Activated CD8-positive, alpha-beta memory T cell treated with anti-CD3 and anti-CD28 coated beads for 1 hour (primary cell): ENCODE data around the gene NT5DC2.

ENCODE experiments used
- DNase-seq, 2 donors: peaks; one replicate each; pipeline ENCODE4 v3.0.0-alpha.2; 2020; ENCODE audit warnings: low read depth in 1 of 2; ENCODE audit errors: extremely low read depth in 1 of 2

Gene NT5DC2

DNA sequence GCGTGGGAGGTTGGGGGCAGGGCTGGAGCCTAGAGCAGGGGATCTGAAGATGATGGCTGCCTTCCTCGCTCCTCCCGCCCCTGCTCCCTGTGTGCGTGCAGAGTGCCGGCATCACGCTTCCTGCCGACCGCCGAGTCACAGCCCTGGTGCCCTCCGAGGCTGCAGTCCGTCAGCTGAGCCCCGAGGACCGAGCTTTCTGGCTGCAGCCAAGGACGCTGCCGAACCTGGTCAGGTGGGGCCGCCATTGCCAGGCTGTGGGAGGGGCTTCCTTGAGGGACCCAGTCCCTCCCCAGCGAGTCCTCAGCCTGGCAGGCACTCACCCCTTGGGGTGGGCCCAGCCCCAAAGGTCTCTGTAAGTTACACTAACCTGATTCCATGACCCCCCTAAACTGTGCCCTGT, 20.9 kb downstream of the NT5DC2 start:
- no peak for DNase-seq

DNA sequence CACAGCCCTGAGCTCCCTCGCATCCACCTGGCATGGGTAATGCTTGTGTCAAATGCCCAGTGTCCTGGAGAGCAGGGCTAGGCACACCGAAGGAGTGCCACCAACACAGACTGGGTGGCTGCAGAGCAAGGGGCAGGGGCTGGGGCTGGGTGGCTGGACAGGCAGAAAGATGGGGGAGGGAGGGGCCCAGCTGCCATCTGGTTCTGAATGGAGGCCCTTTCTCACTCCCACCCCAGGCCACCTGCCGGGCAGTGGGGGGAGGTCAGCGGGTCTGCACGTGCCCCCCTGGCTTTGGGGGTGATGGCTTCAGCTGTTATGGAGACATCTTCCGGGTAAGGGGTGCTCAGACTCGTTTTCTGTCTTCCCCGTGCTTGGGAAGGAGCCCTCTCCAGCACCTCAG, 21.6 kb downstream of the NT5DC2 start:
- DNase-seq, result no peak

DNA sequence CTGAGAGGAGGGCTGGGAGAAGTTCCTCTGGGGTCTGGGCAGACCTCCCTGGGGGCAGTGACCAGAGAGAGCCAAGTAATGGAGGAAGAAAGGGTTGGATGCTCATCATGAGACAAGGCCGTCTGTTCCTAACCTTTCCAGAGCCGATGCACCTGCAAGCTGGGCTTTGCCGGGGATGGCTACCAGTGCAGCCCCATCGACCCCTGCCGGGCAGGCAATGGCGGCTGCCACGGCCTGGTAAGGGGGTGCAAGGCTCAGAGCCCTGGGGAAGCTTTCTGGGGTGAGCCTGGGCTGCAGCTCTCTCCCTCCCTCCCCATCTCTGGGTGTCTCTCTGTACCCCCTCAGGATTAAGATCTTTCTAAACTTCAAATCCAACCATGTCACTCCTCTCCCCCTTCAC, 22.1 kb downstream of the NT5DC2 start:
- no peak for DNase-seq

DNA sequence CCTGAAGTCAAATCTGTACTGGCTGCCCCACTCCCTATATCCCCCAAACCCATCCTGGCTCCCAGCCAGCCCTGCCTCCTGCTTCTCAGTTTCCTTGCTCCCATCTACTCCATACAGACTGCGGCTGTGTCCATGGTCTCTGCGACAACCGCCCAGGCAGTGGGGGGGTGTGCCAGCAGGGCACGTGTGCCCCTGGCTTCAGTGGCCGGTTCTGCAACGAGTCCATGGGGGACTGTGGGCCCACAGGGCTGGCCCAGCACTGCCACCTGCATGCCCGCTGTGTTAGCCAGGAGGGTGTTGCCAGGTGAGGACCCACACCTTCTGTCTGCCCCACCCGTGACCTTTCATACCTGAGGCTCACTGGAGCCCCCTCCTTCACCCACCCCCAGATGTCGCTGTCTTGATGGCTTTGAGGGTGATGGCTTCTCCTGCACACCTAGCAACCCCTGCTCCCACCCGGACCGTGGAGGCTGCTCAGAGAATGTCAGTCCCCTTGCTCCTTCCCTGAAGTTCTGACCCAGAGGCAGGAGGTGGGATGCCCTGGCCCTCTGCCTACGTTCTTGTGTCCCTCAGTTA, 23.8 kb downstream of the NT5DC2 start:
- DNase-seq, result no peak

GRCh38 chr3:52507359-52507758, 26.3 kb downstream of the NT5DC2 start:
- DNase-seq, result no peak

- DNase-seq, result no peak
Observed at GRCh38 chr3:52506266-52506966, 27.2 kb downstream of the NT5DC2 start.

DNA sequence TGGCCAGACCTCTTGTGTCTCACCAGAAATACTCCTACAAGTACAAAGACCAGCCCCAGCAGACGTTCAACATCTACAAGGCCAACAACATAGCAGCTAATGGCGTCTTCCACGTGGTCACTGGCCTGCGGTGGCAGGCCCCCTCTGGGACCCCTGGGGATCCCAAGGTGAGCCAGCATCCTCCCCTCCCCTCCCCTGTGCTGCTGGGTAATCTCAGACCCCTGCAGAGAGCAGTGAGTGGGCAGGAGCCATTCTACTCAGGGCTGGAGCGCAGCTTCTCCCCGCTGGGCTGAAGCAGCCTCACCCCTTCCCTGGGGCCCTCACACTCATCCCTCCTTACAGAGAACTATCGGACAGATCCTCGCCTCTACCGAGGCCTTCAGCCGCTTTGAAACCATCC, 28.7 kb downstream of the NT5DC2 start:
- no peak for DNase-seq

- DNase-seq, result no peak
Observed at GRCh38 chr3:52503788-52504424, 29.8 kb downstream of the NT5DC2 start.

- no peak for DNase-seq
Observed at GRCh38 chr3:52502808-52503350, 30.8 kb downstream of the NT5DC2 start.

DNA sequence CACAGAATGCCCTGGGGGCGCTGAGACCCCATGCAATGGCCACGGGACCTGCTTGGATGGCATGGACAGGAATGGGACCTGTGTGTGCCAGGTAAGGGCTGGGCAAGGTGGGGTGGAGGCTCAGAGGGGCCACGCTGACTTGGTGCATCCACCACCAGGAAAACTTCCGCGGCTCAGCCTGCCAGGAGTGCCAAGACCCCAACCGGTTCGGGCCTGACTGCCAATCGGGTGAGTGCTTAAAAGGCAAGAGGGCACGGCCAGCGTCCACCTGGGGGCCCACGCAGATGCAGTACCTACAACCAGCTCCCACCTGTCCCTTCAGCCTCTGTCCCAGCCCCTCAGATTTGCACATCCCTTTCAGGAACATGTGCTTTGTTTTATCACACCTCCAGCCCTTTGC, 31.7 kb downstream of the NT5DC2 start:
- DNase-seq, result no peak

DNA sequence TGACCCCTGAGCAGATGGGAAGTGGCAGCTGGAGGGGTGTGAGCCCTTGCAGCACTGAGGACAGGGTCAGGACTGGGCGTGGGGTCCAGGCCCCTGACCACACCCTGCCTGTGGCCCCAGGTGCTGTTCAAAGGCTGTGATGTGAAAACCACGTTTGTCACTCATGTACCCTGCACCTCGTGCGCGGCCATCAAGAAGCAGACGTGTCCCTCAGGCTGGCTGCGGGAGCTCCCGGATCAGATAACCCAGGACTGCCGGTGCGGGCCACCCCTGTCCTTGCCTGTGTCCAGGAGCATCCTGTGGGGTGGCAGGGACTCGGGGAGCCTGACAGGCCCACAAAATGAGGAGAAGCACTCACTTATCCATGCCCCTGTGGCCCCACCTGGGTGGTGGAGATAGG, 32.6 kb downstream of the NT5DC2 start:
- no peak for DNase-seq

- DNase-seq, result no peak
Observed at GRCh38 chr3:52498137-52499054, 35.3 kb downstream of the NT5DC2 start.

DNA sequence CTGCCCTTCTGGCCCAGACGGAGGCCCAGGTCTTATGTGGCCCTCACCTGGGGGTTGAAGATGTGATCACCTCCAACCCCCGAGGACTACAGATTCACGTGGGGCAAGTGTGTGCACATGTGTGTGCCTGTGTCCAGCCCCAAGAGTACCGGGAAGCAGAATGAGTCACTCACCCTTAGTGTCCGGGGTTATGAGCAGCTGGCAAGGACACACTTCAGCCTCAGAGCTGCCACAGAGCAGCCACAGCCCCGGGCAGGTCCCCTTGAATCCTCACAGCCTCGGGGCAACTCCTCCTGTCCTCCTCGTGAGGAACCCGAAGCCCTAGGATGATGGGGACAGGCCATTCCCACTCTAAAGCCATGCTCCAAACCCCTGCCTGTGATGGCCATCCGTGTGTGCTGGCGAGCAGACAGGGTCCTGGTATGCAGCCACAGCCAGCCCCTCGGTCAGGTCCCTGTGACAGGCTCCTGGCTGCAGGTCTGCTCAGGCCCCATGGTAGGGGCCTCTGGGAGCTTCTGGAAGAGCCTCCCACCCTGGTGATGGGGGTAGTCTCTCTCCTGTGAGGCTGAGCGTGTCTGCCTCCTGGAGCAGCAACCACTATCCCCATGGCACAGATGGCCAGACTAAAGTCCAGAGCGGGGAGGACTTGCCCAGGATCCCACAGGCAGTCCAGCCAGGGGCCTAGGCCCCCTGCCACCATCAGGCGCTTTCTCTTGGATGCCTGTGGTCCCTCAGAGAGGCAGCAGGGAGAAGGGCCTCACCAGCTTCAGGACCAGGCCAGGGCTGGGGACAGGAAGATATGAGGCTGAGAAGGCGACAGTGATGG, 37.7 kb downstream of the NT5DC2 start:
- DNase-seq, result no peak

GRCh38 chr3:52494886-52495495, 38.7 kb downstream of the NT5DC2 start, which contains the start of gene STAB1:
Gene STAB1, plus strand, starts transcription at chr3:52495338. Its CDS starts 76 bp downstream, at chr3:52495414.
- DNase-seq, result no peak

GRCh38 chr3:52494445-52494844, 39.2 kb downstream of the NT5DC2 start:
- no peak for DNase-seq

DNA sequence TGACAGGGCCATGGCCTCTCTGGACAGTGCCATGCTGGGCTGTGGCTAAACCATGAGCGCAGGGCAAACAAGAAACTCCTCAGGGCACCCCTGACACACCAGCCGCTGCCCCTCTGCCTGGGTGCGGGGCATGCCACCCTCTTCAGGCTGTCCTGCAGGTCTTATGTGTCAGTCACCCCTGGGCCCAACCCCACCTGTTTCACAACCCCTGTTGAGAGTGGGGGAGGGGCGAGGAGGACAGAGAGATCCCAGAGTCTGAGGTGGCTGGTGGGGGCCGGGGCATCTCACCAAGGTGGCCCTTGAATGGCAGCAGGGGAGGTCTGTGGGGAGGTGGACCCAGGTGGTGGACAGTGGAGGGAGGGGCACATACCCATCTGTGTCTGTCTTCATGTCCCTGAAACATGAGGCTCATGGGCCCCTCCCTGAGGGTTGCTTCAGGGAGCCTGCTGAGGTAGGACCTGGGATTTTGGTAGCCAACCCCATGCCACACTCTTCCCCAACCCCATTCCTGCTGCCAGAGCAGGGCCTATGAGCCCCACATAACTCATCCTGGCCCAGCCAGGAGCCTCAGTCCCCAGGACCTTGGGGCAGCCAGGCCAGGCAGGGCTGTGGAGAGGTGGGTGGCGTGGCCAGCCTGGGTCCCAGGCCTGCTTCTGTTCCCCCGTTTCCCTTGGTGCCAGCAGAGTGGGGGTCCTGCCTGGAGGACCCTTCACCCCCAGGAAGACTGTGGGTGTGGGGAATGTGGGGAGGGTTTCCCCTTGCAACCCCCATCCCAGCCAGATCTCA, 40.2 kb downstream of the NT5DC2 start:
- DNase-seq, result no peak

DNA sequence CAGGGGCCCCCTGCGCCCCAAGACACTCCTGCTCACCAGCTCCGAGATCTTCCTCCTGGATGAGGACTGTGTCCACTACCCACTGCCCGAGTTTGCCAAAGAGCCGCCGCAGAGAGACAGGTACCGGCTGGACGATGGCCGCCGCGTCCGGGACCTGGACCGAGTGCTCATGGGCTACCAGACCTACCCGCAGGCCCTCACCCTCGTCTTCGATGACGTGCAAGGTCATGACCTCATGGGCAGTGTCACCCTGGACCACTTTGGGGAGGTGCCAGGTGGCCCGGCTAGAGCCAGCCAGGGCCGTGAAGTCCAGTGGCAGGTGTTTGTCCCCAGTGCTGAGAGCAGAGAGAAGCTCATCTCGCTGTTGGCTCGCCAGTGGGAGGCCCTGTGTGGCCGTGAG, 41.6 kb downstream of the NT5DC2 start:
- no peak for DNase-seq

- DNase-seq, result no peak
Observed at GRCh38 chr3:52490939-52491526, 42.6 kb downstream of the NT5DC2 start.
